Measurements from ENCODE around the gene EMC7. TPM values are rescaled to one million over a fixed set of nuclear protein-coding genes. Genes with fewer than 3 reads are reported as not detected.
"Not testable (repeated sequence)": the region's sequence is repeated elsewhere in the genome, so short reads cannot be mapped to it uniquely, and the experiment has no call there.

The EMC7 gene
- total RNA-seq: 100 to 1,000 TPM in 1 of 8 experiments, 10 to 100 TPM in 7; 40.6 to 122 (median 57.7) TPM

- peak within 1 kb of the TSS; percentile 64 to 99 (median 91) for H3K4me3 ChIP-seq
- H3K27ac ChIP-seq: peak within 1 kb of the TSS; percentile 91 to 92
- in situ Hi-C loops (cut with MboI; ENCODE audit: low pct_unique_long_range_greater_than_20kb in 2 of 9, low sequenced_read_pairs in 9 of 9, unreplicated experiment in 9 of 9): loop anchor here in 6 of 9 experiments (10.0 to 25.0 kb wide), 4 partner anchors 111 to 261 kb away; partner anchors contain the start of genes KATNBL1 (in 5 of the 6), EMC4 (in 1 of the 6) and LPCAT4 (in 1 of the 6)
- WGBS, 10 experiments: 0 to 8% (median 0%) methylated on average over 1 to 13 of the region's 48 CpGs; no CpG with 5 or more reads in 2 of the 10 experiments
- H3K4me1 ChIP-seq (replicated peaks in 1 of 2): peaks cover 6 to 10% of the 10 kb centered on the region in 2 donors
- ATAC-seq (replicated peaks in 6 of 8): peak; percentile 96 to 100 (median 99)
Measured at GRCh38 chr15:34101366-34102174, at the start of gene EMC7, which contains the start of gene PGBD4. Gene EMC7 (minus strand): TSS chr15:34101862. CDS start chr15:34101839, 23 bp downstream. Gene PGBD4 (plus strand): TSS chr15:34102083. CDS start chr15:34102532, 449 bp downstream.

- 67 to 100% (median 88%) methylated on average over 1 to 6 of the region's 6 CpGs for WGBS, 10 experiments
- Histone ChIP-seq H3K4me3 (no peak overlapping the region), H3K4me1 (replicated peaks in 1 of 2) (no peaks in the 10 kb centered on the region), H3K27ac (no peak overlapping the region)
- no peak for ATAC-seq (replicated peaks in 6 of 8)
- in situ Hi-C loops (cut with MboI; ENCODE audit: low pct_unique_long_range_greater_than_20kb in 2 of 9, low sequenced_read_pairs in 9 of 9, unreplicated experiment in 9 of 9): no loop called here
Measured at GRCh38 chr15:34147371-34148140, 45.9 kb upstream of the EMC7 start.

- Histone ChIP-seq H3K27ac (no peak overlapping the region), H3K4me3 (no peak overlapping the region), H3K4me1 (replicated peaks in 1 of 2) (no peaks in the 10 kb centered on the region)
- 90 to 100% (median 100%) methylated on average over 1 of the region's 1 CpG; no CpG with 5 or more reads in 1 of the 10 experiments for WGBS, 10 experiments
- in situ Hi-C loops (cut with MboI; ENCODE audit: low pct_unique_long_range_greater_than_20kb in 2 of 9, low sequenced_read_pairs in 9 of 9, unreplicated experiment in 9 of 9): no loop called here
- no peak for ATAC-seq (replicated peaks in 6 of 8)
Measured at GRCh38 chr15:34133511-34133910, 31.8 kb upstream of the EMC7 start.

- no peak overlapping the region for H3K27ac ChIP-seq
- no peak for ATAC-seq (replicated peaks in 6 of 8)
- no peaks in the 10 kb centered on the region for H3K4me1 ChIP-seq (replicated peaks in 1 of 2)
- in situ Hi-C loops (cut with MboI; ENCODE audit: low pct_unique_long_range_greater_than_20kb in 2 of 9, low sequenced_read_pairs in 9 of 9, unreplicated experiment in 9 of 9): no loop called here
- no peak overlapping the region for H3K4me3 ChIP-seq
- WGBS, 10 experiments: 91 to 100% (median 100%) methylated on average over 1 of the region's 1 CpG; no CpG with 5 or more reads in 4 of the 10 experiments
Measured at GRCh38 chr15:34132881-34133280, 31.2 kb upstream of the EMC7 start.

- in situ Hi-C loops (cut with MboI; ENCODE audit: low pct_unique_long_range_greater_than_20kb in 2 of 9, low sequenced_read_pairs in 9 of 9, unreplicated experiment in 9 of 9): no loop called here
- Histone ChIP-seq H3K27ac (no peak overlapping the region), H3K4me3 (no peak overlapping the region), H3K4me1 (replicated peaks in 1 of 2) (peaks cover 5% of the 10 kb centered on the region in 2 donors)
- 45 to 50% (median 50%) methylated on average over 2 of the region's 2 CpGs; no CpG with 5 or more reads in 1 of the 10 experiments for WGBS, 10 experiments
- ATAC-seq (replicated peaks in 6 of 8): no peak
Measured at GRCh38 chr15:34128898-34129297, 27.2 kb upstream of the EMC7 start.

- no peak for ATAC-seq (replicated peaks in 6 of 8)
- in situ Hi-C loops (cut with MboI; ENCODE audit: low pct_unique_long_range_greater_than_20kb in 2 of 9, low sequenced_read_pairs in 9 of 9, unreplicated experiment in 9 of 9): no loop called here
- no peak overlapping the region for H3K4me3 ChIP-seq
- peaks cover 5% of the 10 kb centered on the region in 2 donors for H3K4me1 ChIP-seq (replicated peaks in 1 of 2)
- H3K27ac ChIP-seq: no peak overlapping the region
Measured at GRCh38 chr15:34126522-34126921, 24.9 kb upstream of the EMC7 start.

- 0 to 91% (median 60%) methylated on average over 1 of the region's 1 CpG; no CpG with 5 or more reads in 2 of the 10 experiments for WGBS, 10 experiments
- no peak for ATAC-seq (replicated peaks in 6 of 8)
- Histone ChIP-seq H3K4me1 (replicated peaks in 1 of 2) (peaks cover 5% of the 10 kb centered on the region in 2 donors), H3K27ac (no peak overlapping the region), H3K4me3 (no peak overlapping the region)
- in situ Hi-C loops (cut with MboI; ENCODE audit: low pct_unique_long_range_greater_than_20kb in 2 of 9, low sequenced_read_pairs in 9 of 9, unreplicated experiment in 9 of 9): no loop called here
Measured at GRCh38 chr15:34125945-34126344, 24.3 kb upstream of the EMC7 start.

GRCh38 chr15:34124651-34125050 is 23.0 kb upstream of the EMC7 start:
- H3K27ac ChIP-seq: no peak overlapping the region
- 75 to 100% (median 95%) methylated on average over 1 to 3 of the region's 4 CpGs; no CpG with 5 or more reads in 3 of the 10 experiments for WGBS, 10 experiments
- no peak for ATAC-seq (replicated peaks in 6 of 8)
- no peak overlapping the region for H3K4me3 ChIP-seq
- in situ Hi-C loops (cut with MboI; ENCODE audit: low pct_unique_long_range_greater_than_20kb in 2 of 9, low sequenced_read_pairs in 9 of 9, unreplicated experiment in 9 of 9): loop anchor here in 5 of 9 experiments (25.0 kb wide), 2 partner anchors 88 to 238 kb away; partner anchors contain the start of genes KATNBL1 (in 4 of the 5) and LPCAT4 (in 1 of the 5)
- H3K4me1 ChIP-seq (replicated peaks in 1 of 2): peaks cover 5% of the 10 kb centered on the region in 2 donors

- in situ Hi-C loops (cut with MboI; ENCODE audit: low pct_unique_long_range_greater_than_20kb in 2 of 9, low sequenced_read_pairs in 9 of 9, unreplicated experiment in 9 of 9): loop anchor here in 5 of 9 experiments (25.0 kb wide), 2 partner anchors 90 to 240 kb away; partner anchors contain the start of genes KATNBL1 (in 4 of the 5) and LPCAT4 (in 1 of the 5)
- WGBS, 10 experiments: 0 to 100% (median 80%) methylated on average over 1 to 5 of the region's 6 CpGs
Measured at GRCh38 chr15:34122771-34123183, 21.1 kb upstream of the EMC7 start.

GRCh38 chr15:34121786-34122185 is 20.1 kb upstream of the EMC7 start:
- H3K27ac ChIP-seq; H3K4me3 ChIP-seq; H3K4me1 ChIP-seq (replicated peaks in 1 of 2); ATAC-seq (replicated peaks in 6 of 8): not testable (repeated sequence)
- WGBS, 10 experiments: 50 to 95% (median 84%) methylated on average over 2 to 11 of the region's 12 CpGs; no CpG with 5 or more reads in 1 of the 10 experiments
- in situ Hi-C loops (cut with MboI; ENCODE audit: low pct_unique_long_range_greater_than_20kb in 2 of 9, low sequenced_read_pairs in 9 of 9, unreplicated experiment in 9 of 9): loop anchor here in 5 of 9 experiments (25.0 kb wide), 2 partner anchors 91 to 241 kb away; partner anchors contain the start of genes KATNBL1 (in 4 of the 5) and LPCAT4 (in 1 of the 5)

More at GRCh38 chr15:34122771-34123183, 21.1 kb upstream of the EMC7 start:
- Histone ChIP-seq H3K4me3 (no peak overlapping the region), H3K4me1 (replicated peaks in 1 of 2) (peaks cover 5% of the 10 kb centered on the region in 2 donors), H3K27ac (no peak overlapping the region)
- ATAC-seq (replicated peaks in 6 of 8): peak in 3 of 8 experiments; percentile 52 to 95 (median 85)

GRCh38 chr15:34120420-34120819 is 18.8 kb upstream of the EMC7 start:
- H3K4me3 ChIP-seq; H3K27ac ChIP-seq; ATAC-seq (replicated peaks in 6 of 8); H3K4me1 ChIP-seq (replicated peaks in 1 of 2): not testable (repeated sequence)
- in situ Hi-C loops (cut with MboI; ENCODE audit: low pct_unique_long_range_greater_than_20kb in 2 of 9, low sequenced_read_pairs in 9 of 9, unreplicated experiment in 9 of 9): loop anchor here in 5 of 9 experiments (25.0 kb wide), 2 partner anchors 92 to 242 kb away; partner anchors contain the start of genes KATNBL1 (in 4 of the 5) and LPCAT4 (in 1 of the 5)
- WGBS, 10 experiments: 40 to 100% (median 77%) methylated on average over 1 to 2 of the region's 2 CpGs; no CpG with 5 or more reads in 1 of the 10 experiments

GRCh38 chr15:34119291-34119690 is 17.6 kb upstream of the EMC7 start:
- H3K27ac ChIP-seq: no peak overlapping the region
- no peaks in the 10 kb centered on the region for H3K4me1 ChIP-seq (replicated peaks in 1 of 2)
- in situ Hi-C loops (cut with MboI; ENCODE audit: low pct_unique_long_range_greater_than_20kb in 2 of 9, low sequenced_read_pairs in 9 of 9, unreplicated experiment in 9 of 9): loop anchor here in 5 of 9 experiments (25.0 kb wide), 2 partner anchors 93 to 243 kb away; partner anchors contain the start of genes KATNBL1 (in 4 of the 5) and LPCAT4 (in 1 of the 5)
- ATAC-seq (replicated peaks in 6 of 8): peak in 3 of 8 experiments; percentile 24 to 87 (median 76)
- no peak overlapping the region for H3K4me3 ChIP-seq
- WGBS, 10 experiments: 42 to 88% (median 81%) methylated on average over 1 to 4 of the region's 4 CpGs

Data from motor neuron (in vitro differentiated cells).